Stimulated activated CD8-positive, alpha-beta memory T cell treated with anti-CD3 and anti-CD28 coated beads, Interleukin-7, amount 100 ng/mL, for 24 hours (primary cell): ENCODE data around the gene DNAJB7.
"Not testable (repeated sequence)": the region's sequence is repeated elsewhere in the genome, so short reads cannot be mapped to it uniquely, and the experiment has no call there.

Source experiments
- DNase-seq: peaks from one replicate; pipeline ENCODE4 v3.0.0-alpha.2; 2020; ENCODE audit warnings: low read depth

DNAJB7 gene

GRCh38 chr22:40862013-40862412 is at the start of gene DNAJB7:
DNAJB7 (minus strand) TSS chr22:40862113; CDS start chr22:40861994, 119 bp downstream.
- DNase-seq = no peak

GRCh38 chr22:40908895-40909294 is 47.0 kb upstream of the DNAJB7 start:
- DNase-seq = no peak

GRCh38 chr22:40904101-40904500 is 42.2 kb upstream of the DNAJB7 start:
- no peak for DNase-seq

GRCh38 chr22:40898850-40899357 is 37.0 kb upstream of the DNAJB7 start:
- DNase-seq = no peak

GRCh38 chr22:40894417-40894816 is 32.5 kb upstream of the DNAJB7 start:
- DNase-seq = no peak

- no peak for DNase-seq
Observed at GRCh38 chr22:40890881-40891280, 29.0 kb upstream of the DNAJB7 start.

GRCh38 chr22:40889116-40889515 is 27.2 kb upstream of the DNAJB7 start:
- DNase-seq = no peak

- DNase-seq = no peak
Observed at GRCh38 chr22:40878922-40879321, 17.0 kb upstream of the DNAJB7 start.

GRCh38 chr22:40877488-40877887 is 15.6 kb upstream of the DNAJB7 start:
- no peak for DNase-seq

- no peak for DNase-seq
Observed at GRCh38 chr22:40876907-40877306, 15.0 kb upstream of the DNAJB7 start.

GRCh38 chr22:40875111-40875510 is 13.2 kb upstream of the DNAJB7 start:
- no peak for DNase-seq

- no peak for DNase-seq
Observed at GRCh38 chr22:40874016-40874415, 12.1 kb upstream of the DNAJB7 start.

- not testable (repeated sequence) for DNase-seq
Observed at GRCh38 chr22:40868379-40868778, 6.5 kb upstream of the DNAJB7 start.

- DNase-seq = no peak
Observed at GRCh38 chr22:40867109-40867508, 5.2 kb upstream of the DNAJB7 start.

- DNase-seq = no peak
Observed at GRCh38 chr22:40862537-40862936, 624 bp upstream of the DNAJB7 start.

- DNase-seq = no peak
Observed at GRCh38 chr22:40857309-40857855, 4.5 kb downstream of the DNAJB7 start.

GRCh38 chr22:40856513-40857308 is 5.2 kb downstream of the DNAJB7 start, which contains the start of the genes ST13 and XPNPEP3:
ST13 (minus strand) TSS chr22:40856639; CDS start chr22:40856540, 99 bp downstream.
XPNPEP3 (plus strand) TSS chr22:40857148; CDS start chr22:40857182, 34 bp downstream.
- DNase-seq = peak; percentile 93

- no peak for DNase-seq
Observed at GRCh38 chr22:40855979-40856512, 5.9 kb downstream of the DNAJB7 start.

GRCh38 chr22:40855071-40855978 is 6.6 kb downstream of the DNAJB7 start:
- no peak for DNase-seq

GRCh38 chr22:40853961-40854360 is 8.0 kb downstream of the DNAJB7 start:
- DNase-seq = no peak

GRCh38 chr22:40853333-40853732 is 8.6 kb downstream of the DNAJB7 start:
- DNase-seq = no peak

GRCh38 chr22:40845816-40846215 is 16.1 kb downstream of the DNAJB7 start:
- DNase-seq = not testable (repeated sequence)
